Trophoblast cell (in vitro differentiated cells and primary cell): Measurements from ENCODE around the gene MC1R.

Source experiments
- DNase-seq, 2 donors: peaks; one replicate each; pipeline ENCODE4 v3.0.0-alpha.2; 2016
- H2AFZ ChIP-seq: 2 replicates; pipeline ENCODE4 v1.6.1; 2013; ENCODE audit warnings: low read length, moderate library complexity, mild to moderate bottlenecking; ENCODE audit not compliant: insufficient read depth, poor library complexity
- H2AK5ac ChIP-seq: 2 replicates; pipeline ENCODE4 v1.6.1; 2013; ENCODE audit warnings: mild to moderate bottlenecking, low read length
- H2BK120ac ChIP-seq: 2 replicates; pipeline ENCODE4 v1.6.1; 2013; ENCODE audit warnings: low read length, mild to moderate bottlenecking, moderate library complexity; ENCODE audit not compliant: insufficient read depth, poor library complexity
- H2BK12ac ChIP-seq: 2 replicates; pipeline ENCODE4 v1.6.1; 2013; ENCODE audit warnings: mild to moderate bottlenecking, low read length, moderate library complexity
- H2BK5ac ChIP-seq: 2 replicates; pipeline ENCODE4 v1.6.1; 2013; ENCODE audit warnings: low read length, low read depth, moderate library complexity, mild to moderate bottlenecking; ENCODE audit not compliant: poor library complexity
- H3K14ac ChIP-seq: 2 replicates; pipeline ENCODE4 v1.6.1; 2013; ENCODE audit warnings: mild to moderate bottlenecking, low read length
- H3K18ac ChIP-seq: 2 replicates; pipeline ENCODE4 v1.6.1; 2013; ENCODE audit warnings: mild to moderate bottlenecking, low read length
- H3K23ac ChIP-seq: 2 replicates; pipeline ENCODE4 v1.6.1; 2013; ENCODE audit warnings: low read length
- H3K27ac ChIP-seq: 2 replicates; pipeline ENCODE4 v1.5.1; 2013; ENCODE audit warnings: low read depth, mild to moderate bottlenecking, inconsistent platforms, low read length, moderate library complexity
- H3K27me3 ChIP-seq: 2 replicates; pipeline ENCODE4 v1.6.1; 2013; ENCODE audit warnings: inconsistent platforms, mild to moderate bottlenecking, low read length, moderate library complexity; ENCODE audit not compliant: insufficient read depth
- H3K36me3 ChIP-seq, 2 experiments: 1 replicate in 1 of 2; 2 replicates in 1 of 2; pipeline ENCODE4 v1.6.1; 2013; ENCODE audit warnings: low read length in 2 of 2, mild to moderate bottlenecking in 2 of 2, moderate library complexity in 1 of 2; ENCODE audit not compliant: insufficient read depth in 2 of 2, control insufficient read depth in 1 of 2
- H3K4ac ChIP-seq: 2 replicates; pipeline ENCODE4 v1.6.1; 2013; ENCODE audit warnings: low read depth, mild to moderate bottlenecking, low read length, moderate library complexity
- H3K4me1 ChIP-seq, 2 experiments: 1 replicate in 1 of 2; 2 replicates in 1 of 2; pipeline ENCODE4 v1.6.1; 2013; ENCODE audit warnings: low read length in 2 of 2, mild to moderate bottlenecking in 2 of 2, moderate library complexity in 1 of 2; ENCODE audit not compliant: insufficient read depth in 2 of 2, control insufficient read depth in 1 of 2
- H3K4me2 ChIP-seq: 2 replicates; pipeline ENCODE4 v1.6.1; 2013; ENCODE audit warnings: inconsistent platforms, mild to moderate bottlenecking, low read length, moderate library complexity
- H3K4me3 ChIP-seq: 2 replicates; pipeline ENCODE4 v1.5.1; 2013; ENCODE audit warnings: mild to moderate bottlenecking, low read depth, low read length, inconsistent platforms
- H3K79me1 ChIP-seq: one replicate; pipeline ENCODE4 v1.6.1; 2013; ENCODE audit warnings: low read length
- H3K79me2 ChIP-seq: 2 replicates; pipeline ENCODE4 v1.6.1; 2013; ENCODE audit warnings: low read length, mild to moderate bottlenecking; ENCODE audit not compliant: control insufficient read depth, insufficient read depth, poor library complexity
- H3K9ac ChIP-seq: 2 replicates; pipeline ENCODE4 v1.6.1; 2013; ENCODE audit warnings: mild to moderate bottlenecking, low read length
- H3K9me3 ChIP-seq: 2 replicates; pipeline ENCODE4 v1.6.1; 2013; ENCODE audit warnings: low read depth, mild to moderate bottlenecking, control low read depth, inconsistent platforms, low read length; ENCODE audit not compliant: insufficient read depth
- H4K12ac ChIP-seq: 2 replicates; pipeline ENCODE4 v1.6.1; 2013; ENCODE audit warnings: low read depth, mild to moderate bottlenecking, low read length, moderate library complexity
- H4K8ac ChIP-seq: 2 replicates; pipeline ENCODE4 v1.6.1; 2013; ENCODE audit warnings: low read depth, mild to moderate bottlenecking, low read length, moderate library complexity
- H4K91ac ChIP-seq: one replicate; pipeline ENCODE4 v1.6.1; 2013; ENCODE audit warnings: low read depth, mild to moderate bottlenecking, low read length, moderate library complexity
- WGBS: extraction: QIAGEN DNeasy Blood & Tissue Kit; methylation state at CpG from one replicate; pipeline ENCODE4 v1.1.7; 2013; ENCODE audit warnings: missing lambda C conversion rate; ENCODE audit not compliant: insufficient read length, insufficient coverage; ENCODE audit errors: extremely low coverage; 5-methylcytosine and 5-hydroxymethylcytosine counted together

Gene MC1R

DNA sequence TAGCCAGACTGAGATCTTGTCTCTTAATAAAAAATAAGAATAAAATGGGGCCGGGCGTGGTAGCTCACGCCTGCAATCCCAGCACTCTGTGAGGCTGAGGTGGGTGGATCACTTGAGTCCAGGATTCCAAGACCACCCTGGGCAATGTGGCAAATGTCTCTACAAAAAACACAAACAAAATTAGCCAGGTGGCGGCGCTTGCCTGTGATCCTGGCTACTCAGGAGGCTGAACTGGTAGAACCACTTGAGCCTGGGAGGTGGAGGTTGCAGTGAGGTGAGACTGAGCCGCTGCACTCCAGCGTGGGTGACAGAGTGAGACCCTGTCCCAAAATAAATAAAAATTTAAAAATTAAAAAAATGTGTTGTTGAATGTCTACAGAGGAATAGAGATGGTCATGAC is 27.0 kb downstream of the MC1R start:
- H2AK5ac ChIP-seq = no peak overlapping the region
- peaks cover 6% of the 10 kb centered on the region for H3K27me3 ChIP-seq
- no peak overlapping the region for H3K9ac ChIP-seq

GRCh38 chr16:89946515-89946914 is 27.9 kb downstream of the MC1R start:
- Histone ChIP-seq H3K36me3 (peaks cover 0 to 1% of the 10 kb centered on the region in 2 experiments), H3K4me1 (peaks cover 2 to 14% of the 10 kb centered on the region in 2 experiments), H3K27me3 (peaks cover 6% of the 10 kb centered on the region), H3K27ac (no peak overlapping the region), H3K79me2 (no peaks in the 10 kb centered on the region), H3K79me1 (no peaks in the 10 kb centered on the region), H2AK5ac (no peak overlapping the region), H3K4me3 (no peak overlapping the region), H3K23ac (no peak overlapping the region), H2AFZ (no peak overlapping the region), H2BK12ac (no peak overlapping the region), H4K91ac (no peak overlapping the region), H3K14ac (no peak overlapping the region), H3K9me3 (peaks cover 4% of the 10 kb centered on the region), H3K18ac (no peak overlapping the region), H4K8ac (no peak overlapping the region), H3K4ac (no peak overlapping the region), H2BK5ac (no peak overlapping the region), H3K9ac (no peak overlapping the region), H4K12ac (no peak overlapping the region), H2BK120ac (no peak overlapping the region), H3K4me2 (no peak overlapping the region)
- no CpG with 5 or more reads among the region's 5 CpGs for WGBS
- no peak for DNase-seq

More for the DNA sequence above, 27.0 kb downstream of the MC1R start:
- Histone ChIP-seq H2BK12ac (no peak overlapping the region), H2BK5ac (no peak overlapping the region), H4K12ac (no peak overlapping the region), H3K27ac (no peak overlapping the region), H2AFZ (no peak overlapping the region), H3K4ac (no peak overlapping the region), H3K4me1 (peaks cover 2 to 14% of the 10 kb centered on the region in 2 experiments), H3K79me1 (no peaks in the 10 kb centered on the region), H3K23ac (no peak overlapping the region), H4K91ac (no peak overlapping the region), H3K4me3 (no peak overlapping the region), H3K4me2 (no peak overlapping the region), H3K9me3 (peaks cover 4% of the 10 kb centered on the region), H2BK120ac (no peak overlapping the region), H3K36me3 (no peaks in the 10 kb centered on the region), H3K18ac (no peak overlapping the region), H3K14ac (no peak overlapping the region), H3K79me2 (no peaks in the 10 kb centered on the region), H4K8ac (no peak overlapping the region)
- no CpG with 5 or more reads among the region's 7 CpGs for WGBS
- peak in 1 of 2 donors; percentile 38 for DNase-seq

DNA sequence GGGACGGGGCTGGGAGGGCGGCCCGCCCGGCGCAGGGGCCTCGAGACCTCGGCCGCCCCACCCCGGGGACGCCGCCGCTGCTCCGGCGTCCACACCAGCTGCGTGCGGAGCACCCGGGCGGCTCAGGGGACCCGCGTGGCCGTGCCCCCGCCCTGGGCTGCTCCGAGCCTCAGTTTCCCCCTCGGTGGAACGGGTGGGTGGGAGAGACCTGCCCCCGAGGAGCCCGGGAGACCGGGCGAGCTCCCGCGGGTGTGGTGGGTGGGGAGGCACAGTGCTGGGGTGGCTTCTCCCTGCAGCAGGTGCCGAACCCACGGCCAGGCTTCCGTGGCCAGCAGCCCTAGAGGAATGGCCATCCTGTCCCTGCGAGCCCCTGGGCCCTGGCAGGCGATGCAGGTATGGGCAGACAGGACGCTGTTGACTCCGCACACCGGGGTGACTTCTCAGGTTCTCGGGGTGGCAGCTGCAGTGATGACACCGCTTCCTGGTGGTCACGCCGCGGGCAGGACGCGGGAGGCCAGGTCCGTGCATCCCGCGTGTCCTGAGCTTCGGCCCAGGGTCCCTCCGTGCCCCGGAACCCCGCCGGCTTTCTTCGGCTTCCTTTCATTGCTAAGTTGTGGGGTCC is 30.6 kb downstream of the MC1R start:
- Histone ChIP-seq H3K4ac (no peak overlapping the region), H2AK5ac (peak overlapping the region; percentile 60), H3K27me3 (peaks cover 6% of the 10 kb centered on the region), H3K18ac (peak overlapping the region; percentile 45), H4K12ac (no peak overlapping the region), H4K91ac (peak overlapping the region; percentile 39), H2BK120ac (no peak overlapping the region), H3K14ac (no peak overlapping the region), H3K27ac (no peak overlapping the region), H3K23ac (no peak overlapping the region), H3K36me3 (peaks cover 2 to 3% of the 10 kb centered on the region in 2 experiments), H3K79me2 (no peaks in the 10 kb centered on the region), H3K4me1 (peaks cover 2 to 14% of the 10 kb centered on the region in 2 experiments), H4K8ac (peak overlapping the region; percentile 72), H2AFZ (no peak overlapping the region), H3K9ac (peak overlapping the region; percentile 79), H2BK5ac (no peak overlapping the region), H3K9me3 (peaks cover 4% of the 10 kb centered on the region), H3K4me3 (peak overlapping the region; percentile 78), H2BK12ac (no peak overlapping the region), H3K4me2 (peak overlapping the region; percentile 93), H3K79me1 (no peaks in the 10 kb centered on the region)
- no CpG with 5 or more reads among the region's 55 CpGs for WGBS
- DNase-seq = no peak

GRCh38 chr16:89949756-89950155 is 31.1 kb downstream of the MC1R start:
- H2BK120ac ChIP-seq = no peak overlapping the region
- H3K79me2 ChIP-seq = no peaks in the 10 kb centered on the region
- H3K18ac ChIP-seq = peak overlapping the region; percentile 38
- H3K27ac ChIP-seq = no peak overlapping the region
- no peak overlapping the region for H2BK12ac ChIP-seq
- peak overlapping the region; percentile 52 for H3K9ac ChIP-seq
- no peak overlapping the region for H2AFZ ChIP-seq
- H4K12ac ChIP-seq = peak overlapping the region; percentile 7
- H3K4me1 ChIP-seq = peaks cover 2 to 14% of the 10 kb centered on the region in 2 experiments
- peak overlapping the region; percentile 67 for H3K23ac ChIP-seq
- peak overlapping the region; percentile 22 for H4K8ac ChIP-seq
- no peak overlapping the region for H2AK5ac ChIP-seq
- no peak overlapping the region for H2BK5ac ChIP-seq
- H3K4me3 ChIP-seq = no peak overlapping the region
- H3K9me3 ChIP-seq = peaks cover 4% of the 10 kb centered on the region
- H3K27me3 ChIP-seq = peaks cover 6% of the 10 kb centered on the region
- no peak overlapping the region for H3K14ac ChIP-seq
- no CpG with 5 or more reads among the region's 12 CpGs for WGBS
- H3K4me2 ChIP-seq = peak overlapping the region; percentile 93
- no peak overlapping the region for H3K4ac ChIP-seq
- no peak for DNase-seq
- H4K91ac ChIP-seq = no peak overlapping the region
- H3K79me1 ChIP-seq = no peaks in the 10 kb centered on the region
- H3K36me3 ChIP-seq = peaks cover 3 to 7% of the 10 kb centered on the region in 2 experiments
